WTC11 (cell line): ENCODE measurements around the gene PLTP. TPM values are rescaled to one million over a fixed set of nuclear protein-coding genes. Genes with fewer than 3 reads are reported as not detected.
"Not testable (repeated sequence)": the region's sequence is repeated elsewhere in the genome, so short reads cannot be mapped to it uniquely, and the experiment has no call there.

Experiments used
- ATAC-seq: fragments of 200-7000 bp; cut with Tn5 transposase; 2 replicates; pipeline ENCODE4 v1.10.0; 2021; ENCODE audit warnings: mild to moderate bottlenecking, moderate library complexity
- CTCF ChIA-PET: fragments of 300-600 bp; sonication (Branson Sonifier 250); formaldehyde crosslinking; loops from one replicate; lab custom pipeline; 2021; ENCODE audit warnings: antibody characterized with exemption; lab: Charles Lee
- POLR2A ChIA-PET: fragments of 350-600 bp; sonication (Branson Sonifier 250); formaldehyde crosslinking; loops from one replicate; lab custom pipeline; 2021; ENCODE audit warnings: antibody characterized with exemption; lab: Charles Lee
- DNase-seq: peaks from one replicate; pipeline ENCODE4 v3.0.0; 2021; ENCODE audit warnings: low spot score
- H3K27ac Mint-ChIP-seq: 2 replicates; pipeline ENCODE4 v1.8.0; 2021; ENCODE audit warnings: mixed read lengths
- H3K27me3 Mint-ChIP-seq: 2 replicates; pipeline ENCODE4 v1.8.0; 2021; ENCODE audit warnings: low read depth, mild to moderate bottlenecking, moderate library complexity, mixed read lengths
- H3K36me3 Mint-ChIP-seq: 2 replicates; pipeline ENCODE4 v1.8.0; 2021; ENCODE audit warnings: mixed read lengths
- H3K4me1 Mint-ChIP-seq: 2 replicates; pipeline ENCODE4 v1.8.0; 2022; ENCODE audit warnings: mixed read lengths
- H3K4me3 Mint-ChIP-seq: 2 replicates; pipeline ENCODE4 v1.8.0; 2021; ENCODE audit warnings: mild to moderate bottlenecking, moderate library complexity, mixed read lengths
- H3K9me3 Mint-ChIP-seq: 2 replicates; pipeline ENCODE4 v1.8.0; 2021; ENCODE audit warnings: mixed read lengths
- ATF3 ChIP-seq: sonication (generic); formaldehyde crosslinking; conservative IDR thresholded peaks from 2 replicates; pipeline ENCODE4 v1.8.1; 2022; ENCODE audit warnings: mild to moderate bottlenecking, missing genetic modification reagents
- ATF6 ChIP-seq: sonication (generic); formaldehyde crosslinking; IDR thresholded peaks from 2 replicates; pipeline ENCODE4 v1.8.1; 2023; ENCODE audit warnings: mild to moderate bottlenecking, missing genetic modification reagents
- ELF4 ChIP-seq: sonication (generic); formaldehyde crosslinking; IDR thresholded peaks from 2 replicates; pipeline ENCODE4 v1.8.1; 2022; ENCODE audit warnings: low read depth, mild to moderate bottlenecking, moderate library complexity, missing genetic modification reagents
- ETV6 ChIP-seq: sonication (generic); formaldehyde crosslinking; IDR thresholded peaks from 2 replicates; pipeline ENCODE4 v1.8.1; 2022; ENCODE audit warnings: mild to moderate bottlenecking, missing genetic modification reagents
- HMGXB4 ChIP-seq: sonication (generic); formaldehyde crosslinking; IDR thresholded peaks from 2 replicates; pipeline ENCODE4 v1.8.1; 2023; ENCODE audit warnings: mild to moderate bottlenecking, moderate library complexity, missing genetic modification reagents
- JAZF1 ChIP-seq: fragments of 250-450 bp; sonication (Bioruptor Pico); IDR thresholded peaks from 2 replicates; pipeline ENCODE4 v1.9.0; 2021; ENCODE audit warnings: moderate library complexity, mild to moderate bottlenecking, inconsistent platforms
- KAT7 ChIP-seq: sonication (generic); formaldehyde crosslinking; IDR thresholded peaks from 2 replicates; pipeline ENCODE4 v1.8.1; 2023; ENCODE audit warnings: missing genetic modification reagents, mild to moderate bottlenecking, borderline replicate concordance
- MAX ChIP-seq: sonication (generic); formaldehyde crosslinking; IDR thresholded peaks from 2 replicates; pipeline ENCODE4 v1.8.0; 2022; ENCODE audit warnings: mild to moderate bottlenecking, missing genetic modification reagents
- NFATC4 ChIP-seq: fragments of 250-450 bp; sonication (Bioruptor Pico); IDR thresholded peaks from 2 replicates; pipeline ENCODE4 v1.9.0; 2021; ENCODE audit warnings: mild to moderate bottlenecking
- NFE2L1 ChIP-seq: sonication (generic); formaldehyde crosslinking; IDR thresholded peaks from 2 replicates; pipeline ENCODE4 v1.8.1; 2023; ENCODE audit warnings: missing genetic modification reagents
- NR1H2 ChIP-seq: sonication (generic); formaldehyde crosslinking; IDR thresholded peaks from 2 replicates; pipeline ENCODE4 v1.9.0; 2021; ENCODE audit warnings: mild to moderate bottlenecking, moderate library complexity, missing genetic modification reagents
- NR2C2 ChIP-seq: sonication (generic); formaldehyde crosslinking; IDR thresholded peaks from 2 replicates; pipeline ENCODE4 v1.8.0; 2022; ENCODE audit warnings: mild to moderate bottlenecking, missing genetic modification reagents
- PRRX2 ChIP-seq: fragments of 250-450 bp; sonication (Bioruptor Pico); IDR thresholded peaks from 2 replicates; pipeline ENCODE4 v1.8.0; 2021; ENCODE audit warnings: mild to moderate bottlenecking
- RELA ChIP-seq: sonication (generic); formaldehyde crosslinking; IDR thresholded peaks from 2 replicates; pipeline ENCODE4 v1.8.1; 2022; ENCODE audit warnings: missing genetic modification reagents, mild to moderate bottlenecking, borderline replicate concordance
- SOX15 ChIP-seq: fragments of 250-450 bp; sonication (Bioruptor Pico); IDR thresholded peaks from 2 replicates; pipeline ENCODE4 v1.9.0; 2021; ENCODE audit warnings: mild to moderate bottlenecking
- TP53 ChIP-seq: sonication (generic); formaldehyde crosslinking; IDR thresholded peaks from 2 replicates; pipeline ENCODE4 v1.8.1; 2023; ENCODE audit warnings: mild to moderate bottlenecking, missing genetic modification reagents
- USF1 ChIP-seq: sonication (generic); formaldehyde crosslinking; IDR thresholded peaks from 2 replicates; pipeline ENCODE4 v1.8.0; 2022; ENCODE audit warnings: mild to moderate bottlenecking, missing genetic modification reagents
- ZNF219 ChIP-seq: sonication (generic); formaldehyde crosslinking; IDR thresholded peaks from 2 replicates; pipeline ENCODE4 v1.8.0; 2023; ENCODE audit warnings: missing genetic modification reagents, mild to moderate bottlenecking, borderline replicate concordance
- ZNF317 ChIP-seq: sonication (generic); formaldehyde crosslinking; IDR thresholded peaks from 2 replicates; pipeline ENCODE4 v1.8.1; 2023; ENCODE audit warnings: low read depth, mild to moderate bottlenecking, moderate library complexity, missing genetic modification reagents, borderline replicate concordance
- ZNF512 ChIP-seq: sonication (generic); formaldehyde crosslinking; IDR thresholded peaks from 2 replicates; pipeline ENCODE4 v1.8.1; 2022; ENCODE audit warnings: missing genetic modification reagents, borderline replicate concordance
- ZNF671 ChIP-seq: fragments of 250-450 bp; sonication (Bioruptor Pico); IDR thresholded peaks from 2 replicates; pipeline ENCODE4 v1.8.0; 2021; ENCODE audit warnings: mild to moderate bottlenecking
- total RNA-seq: library from RNA; stranded (reverse); gene quantifications from 3 replicates; pipeline ENCODE4 v1.2.3, GENCODE V29; 2021

Gene PLTP
- total RNA-seq, 1 experiment from 2014 or later, result 109 TPM

- DNase-seq (no peak), ATAC-seq (no peak)
- ChIA-PET POLR2A (no interaction called here), CTCF (interaction anchor here (0.6 kb wide), 1 partner anchor 124 kb away, joined by 3 read pairs; no protein-coding TSS in a partner anchor)
- no peak overlapping the region for H3K4me3 Mint-ChIP-seq
- H3K27me3 Mint-ChIP-seq, result no peaks in the 10 kb centered on the region
- no peak for TF ChIP-seq ATF3 (CRISPR knock-in tag)
- no peak for TF ChIP-seq ZNF317 (CRISPR knock-in tag)
- TF ChIP-seq ZNF512 (CRISPR knock-in tag), result no peak
- no peak for TF ChIP-seq MAX (CRISPR knock-in tag)
- no peak for TF ChIP-seq HMGXB4
- no peak for TF ChIP-seq JAZF1 (CRISPR knock-in tag)
- no peak for TF ChIP-seq TP53
- no peak for TF ChIP-seq NR1H2 (CRISPR knock-in tag)
- no peak for TF ChIP-seq ZNF219
- TF ChIP-seq RELA (CRISPR knock-in tag), result no peak
- no peak for TF ChIP-seq SOX15 (CRISPR knock-in tag)
- peaks cover 4% of the 10 kb centered on the region; the same call in 1 of the 2 replicates for H3K9me3 Mint-ChIP-seq
- H3K36me3 Mint-ChIP-seq, result peaks cover 21% of the 10 kb centered on the region
- H3K4me1 Mint-ChIP-seq, result peaks cover 13% of the 10 kb centered on the region
- H3K27ac Mint-ChIP-seq, result no peak overlapping the region
These were observed 33.7 kb downstream of the PLTP start for GRCh38 chr20:45878076-45878761.

GRCh38 chr20:45874576-45874975 is 37.4 kb downstream of the PLTP start:
- ChIA-PET POLR2A (no interaction called here), CTCF (interaction anchor here (0.9 to 1.5 kb wide), 2 partner anchors 16 to 95 kb away, joined by 3 to 4 read pairs; no protein-coding TSS in a partner anchor)
- Mint-ChIP-seq H3K36me3 (peaks cover 5% of the 10 kb centered on the region; the same call in 1 of the 2 replicates), H3K4me1 (no peaks in the 10 kb centered on the region), H3K4me3 (no peak overlapping the region), H3K27ac (no peak overlapping the region), H3K9me3 (peaks cover 4% of the 10 kb centered on the region; the same call in 1 of the 2 replicates), H3K27me3 (no peaks in the 10 kb centered on the region)
- ATAC-seq (no peak), DNase-seq (no peak)
- TF ChIP-seq TP53, result no peak
- TF ChIP-seq ETV6, result no peak
- no peak for TF ChIP-seq KAT7 (CRISPR knock-in tag)
- TF ChIP-seq ATF3 (CRISPR knock-in tag), result no peak
- no peak for TF ChIP-seq PRRX2 (CRISPR knock-in tag)
- TF ChIP-seq ATF6 (CRISPR knock-in tag), result no peak
- no peak for TF ChIP-seq NFATC4 (CRISPR knock-in tag)
- no peak for TF ChIP-seq ZNF671 (CRISPR knock-in tag)
- no peak for TF ChIP-seq ELF4 (CRISPR knock-in tag)
- no peak for TF ChIP-seq NR2C2 (CRISPR knock-in tag)
- TF ChIP-seq MAX (CRISPR knock-in tag), result no peak
- TF ChIP-seq NR1H2 (CRISPR knock-in tag), result no peak
- TF ChIP-seq USF1 (CRISPR knock-in tag), result no peak
- no peak for TF ChIP-seq RELA (CRISPR knock-in tag)
- no peak for TF ChIP-seq SOX15 (CRISPR knock-in tag)
- TF ChIP-seq NFE2L1 (CRISPR knock-in tag), result no peak

- DNase-seq, H3K9me3 Mint-ChIP-seq, POLR2A ChIA-PET, H3K27ac Mint-ChIP-seq, H3K27me3 Mint-ChIP-seq, ATAC-seq, H3K4me3 Mint-ChIP-seq, H3K4me1 Mint-ChIP-seq, H3K36me3 Mint-ChIP-seq: not testable (repeated sequence)
- CTCF ChIA-PET, result interaction anchor here (1.5 kb wide), 1 partner anchor 16 kb away, joined by 4 read pairs; no protein-coding TSS in a partner anchor
These were observed 37.9 kb downstream of the PLTP start for GRCh38 chr20:45874104-45874481.
